SK-N-SH (cell line): ENCODE data around the gene SPTBN1. TPM values are rescaled to one million over a fixed set of nuclear protein-coding genes. Genes with fewer than 3 reads are reported as not detected.

Experiments
- CTCF ChIA-PET: fragments of 300-600, 350-600 bp; formaldehyde crosslinking; extraction: SDS; loops from one replicate; lab custom pipeline; 2021; lab: Yijun Ruan, JAX
- POLR2A ChIA-PET: fragments of 350-600 bp; sonication (Branson Sonifier 250); formaldehyde crosslinking; extraction: SDS; loops from one replicate; lab custom pipeline; 2020; ENCODE audit warnings: antibody characterized with exemption, inconsistent platforms; lab: Yijun Ruan, JAX
- DNase-seq: peaks from one replicate; pipeline ENCODE4 v3.0.0; 2012
- H2AFZ ChIP-seq: fragments of 200-600 bp; sonication (generic); 2 replicates; pipeline ENCODE4 v1.8.1; 2016; ENCODE audit warnings: antibody characterized with exemption, mild to moderate bottlenecking, low read depth
- H3F3A ChIP-seq: fragments of 200-600 bp; sonication (generic); replicated peaks from 2 replicates; pipeline ENCODE3; 2016; ENCODE audit warnings: antibody characterized with exemption, mild to moderate bottlenecking; ENCODE audit not compliant: insufficient read depth
- H3K27ac ChIP-seq, 2 experiments: fragments of 200-500 bp in 1 of 2; fragments of 200-600 bp in 1 of 2; sonication (Bioruptor generic) in 1 of 2; sonication (generic), shearing (Covaris generic) in 1 of 2; 2 replicates each; pipeline versions ENCODE4 v1.5.1 to v1.6.1; 2014 to 2016; ENCODE audit warnings: low read depth in 2 of 2, inconsistent platforms in 1 of 2, low read length in 1 of 2, mild to moderate bottlenecking in 1 of 2, mixed read lengths in 1 of 2
- H3K27me3 ChIP-seq: fragments of 200-600 bp; sonication (generic), shearing (Covaris generic); 2 replicates; pipeline ENCODE4 v1.6.1; 2016; ENCODE audit warnings: mixed run types; ENCODE audit not compliant: insufficient read depth
- H3K36me3 ChIP-seq, 2 experiments: fragments of 200-500 bp in 1 of 2; fragments of 200-600 bp in 1 of 2; sonication (Bioruptor generic) in 1 of 2; sonication (generic) in 1 of 2; replicated peaks in 1 of 2; 2 replicates each; pipeline versions ENCODE3 to v1.5.1; 2014 to 2016; ENCODE audit warnings: low read length in 1 of 2, mild to moderate bottlenecking in 1 of 2; ENCODE audit not compliant: insufficient read depth in 2 of 2, control insufficient read depth in 1 of 2
- H3K4me1 ChIP-seq, 2 experiments: fragments of 200-500 bp in 1 of 2; fragments of 200-600 bp in 1 of 2; sonication (Bioruptor generic) in 1 of 2; sonication (generic), shearing (Covaris generic) in 1 of 2; 2 replicates each; pipeline versions ENCODE4 v1.5.1 to v1.6.1; 2014 to 2016; ENCODE audit warnings: low read depth in 1 of 2, low read length in 1 of 2, mixed run types in 1 of 2; ENCODE audit not compliant: insufficient read depth in 2 of 2, control insufficient read depth in 1 of 2
- H3K4me2 ChIP-seq: fragments of 200-600 bp; sonication (generic), shearing (Covaris generic); 2 replicates; pipeline ENCODE4 v1.6.1; 2017; ENCODE audit warnings: mixed run types
- H3K4me3 ChIP-seq, 2 experiments: fragments of 200-500 bp in 1 of 2; fragments of 200-600 bp in 1 of 2; sonication (Bioruptor generic) in 1 of 2; sonication (generic), shearing (Covaris generic) in 1 of 2; 2 replicates each; pipeline versions ENCODE4 v1.5.1 to v1.8.1; 2014 to 2016; ENCODE audit warnings: low read depth in 2 of 2, inconsistent platforms in 1 of 2, low read length in 1 of 2, mild to moderate bottlenecking in 1 of 2, mixed read lengths in 1 of 2, moderate library complexity in 1 of 2
- H3K79me2 ChIP-seq: fragments of 200-600 bp; sonication (generic); 2 replicates; pipeline ENCODE4 v1.8.1; 2017; ENCODE audit warnings: mild to moderate bottlenecking; ENCODE audit not compliant: insufficient read depth
- H3K9ac ChIP-seq: fragments of 200-600 bp; sonication (generic); 2 replicates; pipeline ENCODE4 v1.6.1; 2017; ENCODE audit warnings: mixed run types
- H3K9me2 ChIP-seq: fragments of 200-600 bp; sonication (generic); 2 replicates; pipeline ENCODE4 v1.6.1; 2017; ENCODE audit warnings: mixed run types
- H3K9me3 ChIP-seq: fragments of 200-600 bp; sonication (generic); 2 replicates; pipeline ENCODE4 v1.6.1; 2017; ENCODE audit warnings: mixed run types, mild to moderate bottlenecking, moderate library complexity
- H4K20me1 ChIP-seq: fragments of 200-600 bp; sonication (generic); 2 replicates; pipeline ENCODE4 v1.6.1; 2017; ENCODE audit warnings: mild to moderate bottlenecking, mixed run types; ENCODE audit not compliant: insufficient read depth
- FOXM1 ChIP-seq: IDR thresholded peaks from 2 replicates; pipeline ENCODE4 v1.4.0; 2012; ENCODE audit warnings: low read depth, mild to moderate bottlenecking
- GABPA ChIP-seq: IDR thresholded peaks from 2 replicates; pipeline ENCODE4 v1.4.0; 2012; ENCODE audit warnings: low read depth, mild to moderate bottlenecking
- IRF3 ChIP-seq: fragments of 150-350 bp; IDR thresholded peaks from 2 replicates; pipeline ENCODE4 v1.6.1; 2016; ENCODE audit warnings: mild to moderate bottlenecking, low read depth, low read length
- JUND ChIP-seq: IDR thresholded peaks from 2 replicates; pipeline ENCODE4 v1.4.0; 2012
- MAX ChIP-seq: IDR thresholded peaks from 2 replicates; pipeline ENCODE4 v1.4.0; 2012; ENCODE audit warnings: low read depth
- MEF2A ChIP-seq: IDR thresholded peaks from 2 replicates; pipeline ENCODE4 v1.4.0; 2012; ENCODE audit warnings: low read depth, borderline replicate concordance
- MXI1 ChIP-seq: IDR thresholded peaks from 2 replicates; pipeline ENCODE4 v1.6.1; 2012; ENCODE audit warnings: mild to moderate bottlenecking, low read depth, low read length, improper control_type of control experiment
- NRF1 ChIP-seq: IDR thresholded peaks from 2 replicates; pipeline ENCODE4 v1.6.1; 2012; ENCODE audit warnings: low read depth, mild to moderate bottlenecking, low read length
- RAD21 ChIP-seq: IDR thresholded peaks from 2 replicates; pipeline ENCODE4 v1.6.1; 2012; ENCODE audit warnings: mild to moderate bottlenecking, low read length
- RCOR1 ChIP-seq: fragments of 150-350 bp; IDR thresholded peaks from 2 replicates; pipeline ENCODE4 v1.6.1; 2017; ENCODE audit warnings: antibody characterized with exemption, low read length
- REST ChIP-seq: IDR thresholded peaks from 2 replicates; pipeline ENCODE4 v1.6.1; 2012; ENCODE audit warnings: mild to moderate bottlenecking, low read depth, low read length, moderate library complexity
- RFX5 ChIP-seq: IDR thresholded peaks from 2 replicates; pipeline ENCODE4 v1.6.1; 2012; ENCODE audit warnings: mild to moderate bottlenecking, improper control_type of control experiment, low read length
- RXRA ChIP-seq: IDR thresholded peaks from 2 replicates; pipeline ENCODE4 v1.4.0; 2012; ENCODE audit warnings: low read depth, mild to moderate bottlenecking, borderline replicate concordance
- TAF1 ChIP-seq: IDR thresholded peaks from 2 replicates; pipeline ENCODE4 v1.6.1; 2012; ENCODE audit warnings: low read depth, mild to moderate bottlenecking, low read length, moderate library complexity, borderline replicate concordance
- TEAD4 ChIP-seq: IDR thresholded peaks from 2 replicates; pipeline ENCODE4 v1.4.0; 2012; ENCODE audit warnings: mild to moderate bottlenecking, borderline replicate concordance; ENCODE audit not compliant: insufficient read depth
- USF2 ChIP-seq: fragments of 150-350 bp; IDR thresholded peaks from 2 replicates; pipeline ENCODE4 v1.6.1; 2017; ENCODE audit warnings: antibody characterized with exemption, low read length, low read depth, borderline replicate concordance
- YY1 ChIP-seq: IDR thresholded peaks from 2 replicates; pipeline ENCODE4 v1.4.0; 2012; ENCODE audit warnings: low read depth, mild to moderate bottlenecking
- ZBTB33 ChIP-seq: IDR thresholded peaks from 2 replicates; pipeline ENCODE4 v1.4.0; 2012; ENCODE audit warnings: low read depth, borderline replicate concordance
- WGBS: methylation state at CpG from one replicate; pipeline ENCODE4 v1.1.6; 2017; ENCODE audit warnings: low lambda C conversion rate; 5-methylcytosine and 5-hydroxymethylcytosine counted together
- polyA plus RNA-seq, 3 experiments: library from polyadenylated mRNA; depleted of rRNA; stranded (reverse); fragments of >200 nt; gene quantifications; 2 replicates each; pipeline ENCODE4 v1.2.3, GENCODE V29; 2012

Gene SPTBN1
- polyA plus RNA-seq, 1 of the 3 experiments (the other 2 are of a cell fraction): 29.1 TPM

- no peaks in the 10 kb centered on the region for H3K9me2 ChIP-seq
- peaks cover 5% of the 10 kb centered on the region; the same call in 1 of the 2 replicates for H3K9me3 ChIP-seq
- POLR2A ChIA-PET: no interaction called here
- no peaks in the 10 kb centered on the region for H3K27me3 ChIP-seq
- no peaks in the 10 kb centered on the region for H4K20me1 ChIP-seq
- H3K9ac ChIP-seq: no peak overlapping the region
- H3K36me3 ChIP-seq: no peaks in the 10 kb centered on the region
- no peak overlapping the region for H3K4me3 ChIP-seq
- TF ChIP-seq MEF2A (no peak), IRF3 (no peak), GABPA (no peak), FOXM1 (no peak), MXI1 (no peak)
- H3K27ac ChIP-seq: no peak overlapping the region
- 94% methylated on average over 2 of the region's 2 CpGs for WGBS
- H3K4me1 ChIP-seq: no peaks in the 10 kb centered on the region
- no peak overlapping the region for H2AFZ ChIP-seq
- H3K79me2 ChIP-seq: no peaks in the 10 kb centered on the region
- CTCF ChIA-PET: interaction anchor here (1.8 kb wide), 1 partner anchor 188 kb away, joined by 3 read pairs; no protein-coding TSS in a partner anchor
- no peak overlapping the region for H3K4me2 ChIP-seq
- H3F3A ChIP-seq: no peaks in the 10 kb centered on the region
- DNase-seq: no peak
These were observed 243.5 kb downstream of the SPTBN1 start for GRCh38 chr2:54699665-54700064.

GRCh38 chr2:54701029-54701428, 244.9 kb downstream of the SPTBN1 start:
- no peaks in the 10 kb centered on the region for H3K27me3 ChIP-seq
- no peak overlapping the region for H3K9ac ChIP-seq
- H3K4me3 ChIP-seq: no peak overlapping the region
- no peak for TF ChIP-seq RCOR1
- TF ChIP-seq TEAD4: no peak
- TF ChIP-seq REST: no peak
- no peak for TF ChIP-seq MAX
- no peak for TF ChIP-seq RFX5
- no peak for TF ChIP-seq ZBTB33
- no peak for TF ChIP-seq TAF1
- TF ChIP-seq NRF1: no peak
- no peak for TF ChIP-seq RXRA
- TF ChIP-seq JUND: no peak
- no peak for TF ChIP-seq USF2
- no peak for TF ChIP-seq YY1
- TF ChIP-seq RAD21: no peak
- no peaks in the 10 kb centered on the region for H3K36me3 ChIP-seq
- no peak overlapping the region for H3K4me2 ChIP-seq
- no peak for DNase-seq
- ChIA-PET CTCF (interaction anchor here (0.6 to 1.8 kb wide), 2 partner anchors 188 to 189 kb away, joined by 3 to 4 read pairs; no protein-coding TSS in a partner anchor), POLR2A (no interaction called here)
- 53% methylated on average over 2 of the region's 2 CpGs for WGBS
- no peaks in the 10 kb centered on the region for H3K79me2 ChIP-seq
- no peaks in the 10 kb centered on the region for H3F3A ChIP-seq
- no peaks in the 10 kb centered on the region for H4K20me1 ChIP-seq
- no peak overlapping the region for H2AFZ ChIP-seq
- H3K9me2 ChIP-seq: no peaks in the 10 kb centered on the region
- H3K9me3 ChIP-seq: peaks cover 5% of the 10 kb centered on the region; the same call in 1 of the 2 replicates
- H3K27ac ChIP-seq: no peak overlapping the region
- H3K4me1 ChIP-seq: no peaks in the 10 kb centered on the region; a peak in 1 of 4 replicates
